NCI-H1930 (cell line): ENCODE results near the gene PPP6R3.

Experiments
- DNase-seq, 2 experiments: peaks; one replicate each; lab custom pipeline; 2025; lab: John Stamatoyannopoulos, UW

The PPP6R3 gene

DNA sequence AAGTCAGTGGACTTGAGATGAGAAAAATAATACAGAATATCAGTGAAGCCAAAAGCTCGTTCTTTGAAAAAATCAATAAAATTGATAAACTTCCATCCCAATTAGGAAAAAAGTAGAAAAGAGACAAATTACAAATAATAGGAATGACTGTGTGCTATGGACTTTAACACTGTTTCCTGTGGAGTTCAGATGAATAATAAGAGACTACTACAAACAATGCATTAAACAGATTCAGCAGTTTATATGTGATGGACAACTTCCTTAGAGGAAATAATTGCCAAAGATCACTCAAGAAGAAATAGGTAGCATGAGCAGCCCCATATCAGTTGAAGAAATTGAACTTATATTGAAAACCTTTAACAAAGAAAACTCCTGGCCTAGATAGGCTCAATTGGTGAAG lies 99.7 kb downstream of the PPP6R3 start:
- DNase-seq, result no peak

DNA sequence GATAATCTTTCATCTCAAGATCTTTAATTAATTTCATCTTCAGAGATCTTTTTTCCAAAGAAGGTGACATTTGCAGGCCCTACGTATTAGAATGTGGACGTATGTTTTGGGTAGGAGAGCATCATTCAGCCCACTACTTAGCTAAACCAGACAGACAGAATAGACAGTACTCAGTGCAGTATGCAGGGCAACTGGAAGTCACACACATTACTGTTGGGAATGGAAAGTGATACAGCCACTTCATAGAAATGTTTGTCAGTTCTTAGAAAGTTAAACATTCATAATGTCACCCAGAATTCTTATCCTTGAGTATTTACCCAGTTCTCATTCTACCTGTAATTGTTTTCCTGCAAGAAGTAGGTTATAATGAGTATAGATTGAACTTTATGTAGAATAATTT lies 102.9 kb downstream of the PPP6R3 start:
- DNase-seq, result no peak

DNA sequence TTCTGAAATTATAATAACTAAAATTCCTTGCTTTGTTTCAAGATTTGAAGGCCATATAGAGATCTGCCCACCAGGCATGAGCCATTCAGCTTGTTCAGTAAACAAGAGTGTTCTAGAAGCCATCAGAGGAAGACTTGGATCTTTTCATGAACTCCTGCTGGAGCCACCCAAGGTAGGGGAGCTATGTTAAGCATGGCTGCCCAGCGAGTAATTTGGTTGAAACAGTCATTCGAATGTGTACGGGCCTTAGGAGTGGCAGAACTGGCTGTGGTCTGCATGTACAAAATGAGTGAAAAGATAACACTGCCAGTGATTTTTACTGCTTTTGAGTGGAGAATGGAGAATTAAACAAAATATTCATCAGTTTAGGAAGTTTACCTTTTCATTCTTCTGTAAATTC lies 103.7 kb downstream of the PPP6R3 start:
- no peak for DNase-seq

DNA sequence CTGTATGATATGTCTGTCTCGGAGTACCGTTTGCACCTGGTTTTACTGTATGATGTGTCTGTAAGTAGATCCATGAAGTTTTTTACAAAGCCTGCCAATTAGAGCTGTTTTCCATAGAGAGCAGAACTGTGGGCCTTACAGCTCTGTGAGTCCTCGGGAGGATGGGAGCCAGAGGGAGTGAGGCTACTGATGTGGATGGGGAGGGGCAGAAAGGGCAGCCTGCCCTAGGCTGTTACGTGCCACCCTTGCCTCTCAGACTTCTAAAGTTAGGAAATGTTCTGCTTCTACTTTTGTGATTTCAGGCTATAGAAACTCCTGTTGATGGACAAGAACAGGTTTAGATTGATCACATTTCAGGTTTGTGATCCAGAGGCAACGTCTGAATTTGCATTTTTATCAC lies 105.2 kb downstream of the PPP6R3 start:
- no peak for DNase-seq

DNA sequence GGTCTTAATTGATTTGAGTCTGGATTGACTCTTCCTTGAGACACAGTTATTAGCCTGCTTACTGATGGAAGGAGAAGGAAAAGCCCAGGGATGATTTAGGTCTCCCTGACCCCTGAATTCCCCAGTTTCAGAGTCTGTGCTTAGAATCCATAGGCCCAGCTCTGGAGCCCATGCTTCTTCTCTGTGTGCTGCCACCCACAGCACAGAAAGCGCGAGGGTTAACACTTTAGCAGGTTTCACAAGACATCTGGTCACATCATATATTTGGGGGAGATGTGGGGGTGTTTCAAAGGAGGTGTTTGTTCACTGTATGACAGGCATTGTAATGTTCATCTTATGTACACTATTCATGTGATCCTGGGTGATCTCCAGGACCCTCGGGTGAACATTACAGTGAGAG lies 107.0 kb downstream of the PPP6R3 start:
- no peak for DNase-seq

DNA sequence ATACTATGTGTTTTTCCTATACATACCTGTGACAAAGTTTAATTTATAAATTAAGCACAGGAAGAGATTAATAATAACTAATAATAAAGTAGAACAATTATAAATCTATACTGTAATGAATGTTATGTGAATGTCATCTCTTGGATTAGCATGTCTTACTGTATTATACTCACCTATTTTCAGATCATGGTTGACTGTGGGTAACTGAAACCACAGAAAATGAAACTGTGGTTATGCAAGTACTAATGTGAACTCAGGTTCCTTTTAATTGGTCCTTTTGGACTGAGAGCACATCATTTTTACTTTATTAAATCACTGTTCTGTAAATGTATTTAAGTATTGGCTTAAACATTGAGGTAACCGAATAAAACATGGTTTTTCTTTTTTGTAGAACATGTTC lies 108.8 kb downstream of the PPP6R3 start:
- DNase-seq, result no peak

DNA sequence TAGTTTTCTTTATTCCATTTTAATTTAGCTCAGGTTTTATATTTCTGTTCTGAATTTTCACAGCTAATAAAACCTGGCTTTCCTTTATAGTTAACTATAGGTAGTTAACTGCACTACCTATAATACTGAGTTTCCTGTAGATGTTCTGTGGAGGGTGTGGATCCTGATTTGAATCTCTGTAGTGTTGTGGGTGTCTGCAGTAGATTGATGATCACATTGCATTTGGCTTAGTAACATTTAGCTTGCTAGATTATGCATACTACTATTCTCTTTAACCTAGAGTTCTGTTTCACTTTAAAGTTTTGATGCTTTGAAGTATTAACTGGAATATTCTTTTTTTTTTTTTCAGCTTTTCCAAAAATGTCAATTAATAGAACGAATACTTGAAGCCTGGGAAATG lies 110.1 kb downstream of the PPP6R3 start:
- DNase-seq, result no peak

DNA sequence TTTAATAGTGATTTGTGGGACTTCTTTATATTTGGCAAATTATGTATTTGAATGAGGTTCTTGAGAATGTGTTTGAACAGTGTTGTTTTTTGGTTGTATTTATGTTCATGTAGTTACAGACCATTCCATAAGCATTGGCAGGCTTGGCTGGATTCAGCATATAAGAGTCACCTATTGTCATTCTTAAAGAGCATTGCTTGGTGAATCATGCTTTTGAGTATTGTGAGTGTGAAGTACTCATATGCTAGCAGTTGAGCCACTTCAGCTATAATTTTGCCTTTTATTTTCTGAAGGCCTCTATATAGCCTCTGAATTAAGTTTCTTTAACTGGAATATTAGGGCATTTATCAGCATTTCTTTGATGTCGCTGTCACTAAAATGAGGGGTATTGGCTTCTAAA lies 113.8 kb downstream of the PPP6R3 start:
- DNase-seq, result no peak

DNA sequence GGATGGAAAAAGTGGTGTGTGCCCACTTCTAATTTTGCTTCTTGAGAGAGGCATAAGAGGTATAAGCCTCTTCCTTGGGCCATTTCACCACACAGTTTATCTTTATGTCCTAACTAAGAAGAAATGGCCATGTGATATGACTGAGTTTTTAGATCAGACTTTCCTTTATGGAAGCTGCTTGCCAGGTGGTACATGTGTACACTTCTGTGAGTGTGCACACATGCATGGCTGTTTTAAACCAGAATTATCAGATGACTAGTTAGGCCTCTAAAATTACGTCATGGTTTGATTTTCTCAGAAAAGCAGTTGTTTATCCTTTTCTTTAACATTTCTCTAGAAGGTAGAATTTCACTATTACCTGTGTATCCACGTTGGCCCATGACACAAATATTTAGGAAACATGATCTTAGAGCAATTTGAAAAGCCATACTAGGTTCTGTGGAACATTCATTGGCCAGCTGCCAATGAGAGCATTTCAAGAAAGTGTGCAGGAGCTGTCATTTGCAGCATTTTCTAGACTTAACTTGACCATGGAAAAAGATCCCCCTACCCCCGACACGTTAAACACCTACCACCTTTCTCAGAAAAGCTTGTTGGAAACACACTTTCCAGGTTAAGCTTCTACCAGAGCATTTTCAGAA lies 114.6 kb downstream of the PPP6R3 start:
- DNase-seq, result no peak

DNA sequence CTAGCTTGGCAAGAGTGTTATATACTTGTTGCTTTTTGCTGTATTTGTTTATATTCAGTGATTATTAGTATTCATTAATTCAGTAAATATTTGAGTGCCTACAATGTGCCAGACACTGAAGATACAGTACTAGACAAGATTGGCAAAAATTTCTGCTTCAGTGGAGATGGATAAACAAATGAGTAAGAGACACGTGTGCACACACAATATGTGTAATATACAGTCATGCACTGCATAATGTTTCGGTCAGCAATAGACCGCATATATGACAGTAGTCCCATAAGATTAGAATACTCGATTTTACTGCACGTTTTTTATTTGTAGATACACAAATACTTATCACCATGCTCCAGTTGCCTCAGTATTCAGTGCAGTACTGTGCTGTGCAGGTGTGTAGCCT lies 118.9 kb downstream of the PPP6R3 start:
- DNase-seq, result no peak

DNA sequence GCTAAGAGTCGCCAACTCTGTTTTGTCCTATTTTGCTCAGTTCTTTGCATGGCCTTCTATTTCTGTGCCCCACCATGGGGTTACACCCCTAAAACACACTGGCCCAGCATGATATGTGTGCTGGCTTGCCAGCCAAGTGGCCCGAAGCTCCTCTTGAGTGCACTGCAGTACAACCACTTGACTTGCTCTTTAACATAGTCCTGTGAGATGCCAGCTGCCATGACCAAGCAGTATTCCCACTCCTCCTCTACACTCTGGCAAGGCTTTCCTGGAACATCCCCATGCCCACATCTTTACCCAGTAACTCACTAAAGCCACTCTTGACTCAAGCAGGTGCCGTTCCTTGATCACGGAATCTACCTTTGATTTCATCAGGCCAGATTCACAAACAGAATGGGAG lies 120.9 kb downstream of the PPP6R3 start:
- DNase-seq, result no peak

DNA sequence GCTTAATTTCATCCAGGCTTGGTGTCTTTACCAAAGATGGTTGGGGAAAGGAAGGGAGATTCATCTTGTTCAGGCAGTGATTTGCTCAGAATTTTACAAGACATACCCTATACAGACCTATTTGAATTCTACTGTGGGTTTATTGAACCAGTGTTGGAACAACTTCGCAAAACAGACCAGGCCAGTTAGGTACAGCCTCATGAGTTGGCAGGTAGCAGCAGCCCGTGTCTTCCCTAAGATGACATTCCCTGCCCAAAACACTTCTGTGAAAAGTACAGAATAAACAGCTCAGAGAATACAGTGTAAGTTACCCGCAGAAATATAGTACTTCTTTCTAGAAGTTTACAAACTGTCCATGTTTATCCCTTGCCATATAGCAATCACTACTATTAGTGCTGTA lies 121.3 kb downstream of the PPP6R3 start:
- DNase-seq, result no peak

DNA sequence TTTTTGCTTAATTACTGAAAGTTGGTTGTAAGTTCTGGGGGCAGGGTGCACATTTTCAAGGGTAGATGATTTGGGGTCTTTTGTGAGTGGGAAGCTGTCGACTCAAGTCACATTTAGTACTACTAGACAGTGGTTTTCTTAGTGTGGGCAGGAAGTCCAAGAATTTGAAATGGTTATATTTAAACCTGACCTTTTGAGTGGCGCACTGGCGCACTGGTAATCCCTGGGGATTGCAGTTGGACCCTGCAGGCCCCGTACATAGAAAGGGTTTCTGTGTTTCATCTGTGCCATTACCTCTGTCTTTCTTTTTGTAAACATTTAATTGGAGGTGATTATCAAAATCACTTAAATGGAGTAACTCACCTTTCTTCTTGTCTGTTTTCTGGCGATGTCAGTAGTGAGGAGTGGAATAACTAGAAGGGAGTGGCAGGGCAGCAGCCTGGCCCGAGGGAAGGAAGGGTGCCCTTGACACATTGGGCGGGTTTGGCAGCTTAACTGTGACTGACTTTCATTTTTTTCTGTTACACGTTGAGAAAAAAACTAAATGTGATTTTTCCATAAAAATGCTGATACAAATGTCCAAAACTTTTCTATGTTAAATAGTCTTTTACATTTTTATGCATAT lies 122.0 kb downstream of the PPP6R3 start:
- no peak for DNase-seq

DNA sequence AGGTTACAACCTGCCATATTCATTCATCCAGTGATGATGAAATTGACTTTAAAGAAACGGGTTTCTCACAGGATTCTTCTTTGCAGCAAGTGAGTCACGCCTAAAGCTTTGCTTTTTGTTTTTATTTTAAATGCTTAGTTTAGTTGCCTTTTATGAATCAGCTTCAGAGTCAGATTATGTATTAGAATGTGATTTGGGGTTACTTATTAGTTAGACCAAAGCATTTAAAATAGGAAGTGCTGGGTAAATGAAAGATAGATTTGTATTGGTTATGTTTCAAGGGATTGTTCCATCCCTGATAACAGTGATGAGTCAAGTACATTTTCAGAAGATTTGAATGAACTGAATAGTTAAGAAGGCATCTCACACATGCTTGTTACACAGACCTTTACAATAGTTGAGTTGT lies 122.5 kb downstream of the PPP6R3 start:
- DNase-seq, result no peak

DNA sequence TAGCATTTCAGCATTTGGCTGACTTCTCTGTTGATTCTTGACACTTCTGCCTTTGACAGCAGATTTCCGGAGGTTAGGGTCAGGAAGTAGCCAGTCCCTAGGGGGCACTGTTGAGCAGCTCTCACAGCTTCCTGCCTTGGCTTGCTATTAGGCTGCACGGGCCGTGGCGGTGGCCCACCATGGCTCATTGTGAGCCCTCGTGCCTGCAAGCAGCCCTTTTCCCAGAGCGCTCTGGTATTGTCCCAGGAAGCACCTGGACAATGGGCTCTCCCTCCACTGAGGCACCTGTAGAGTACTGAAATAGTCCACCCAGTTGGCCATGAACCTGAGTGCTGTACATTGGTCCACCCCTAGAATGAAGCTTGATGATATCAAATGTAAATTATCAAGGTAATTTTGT lies 123.5 kb downstream of the PPP6R3 start:
- DNase-seq, result peak in 1 of 2 experiments; percentile 11

DNA sequence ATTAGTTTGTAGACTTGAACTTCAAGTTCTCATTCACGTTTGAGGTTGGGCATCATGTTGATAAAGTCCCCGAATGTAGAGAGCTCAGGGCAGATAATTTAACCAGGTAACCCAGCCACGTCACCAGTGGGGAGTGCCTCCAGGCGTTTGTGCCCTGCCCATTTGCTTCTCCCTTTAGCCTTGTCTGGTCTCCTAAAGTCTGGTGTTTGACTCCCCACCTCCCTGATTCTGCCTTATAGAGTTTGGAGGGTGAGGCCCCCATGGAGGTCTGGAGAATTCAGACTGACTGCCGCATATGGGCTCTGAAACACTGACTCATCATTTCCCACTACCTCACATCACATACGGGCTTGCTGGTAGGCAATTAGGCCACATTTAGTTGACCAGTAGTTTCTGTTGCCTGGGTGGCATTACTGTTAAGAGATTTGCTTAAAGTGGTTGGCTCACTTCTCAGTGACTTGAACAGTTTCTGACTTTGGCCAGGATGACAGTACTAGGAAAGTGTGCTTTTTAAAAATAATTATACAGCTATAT lies 124.5 kb downstream of the PPP6R3 start:
- no peak for DNase-seq

DNA sequence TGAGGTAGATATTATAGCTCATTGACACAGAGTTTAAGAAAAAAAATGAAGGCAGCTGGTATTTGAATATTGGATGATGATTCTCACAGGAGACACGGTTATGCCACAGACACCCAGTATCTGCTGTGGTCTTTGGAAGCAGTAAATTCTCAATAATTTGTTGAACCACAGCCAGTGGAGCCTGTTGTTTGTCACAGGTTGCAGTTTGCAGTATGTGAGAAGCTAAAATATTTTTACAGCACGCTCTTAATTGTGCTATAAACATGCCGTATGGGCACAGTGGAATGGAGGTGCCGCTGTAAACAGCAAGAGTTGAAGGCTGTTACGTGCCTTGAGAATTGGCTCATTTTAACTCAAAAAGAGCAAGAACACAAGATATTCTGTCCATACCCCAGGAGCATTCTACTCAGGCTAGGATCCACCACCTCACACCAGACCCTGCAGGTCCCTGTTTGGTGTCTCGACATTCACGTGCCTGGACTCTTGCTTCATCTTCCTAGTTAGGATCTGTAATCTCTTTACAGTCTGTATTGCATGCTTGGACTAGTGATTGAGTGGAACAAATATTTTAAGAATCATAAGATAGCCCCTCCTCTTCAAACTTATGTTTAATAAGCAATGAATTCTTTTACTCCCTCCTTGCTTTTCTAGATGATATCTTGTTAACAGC lies 129.1 kb downstream of the PPP6R3 start:
- DNase-seq, result no peak

DNA sequence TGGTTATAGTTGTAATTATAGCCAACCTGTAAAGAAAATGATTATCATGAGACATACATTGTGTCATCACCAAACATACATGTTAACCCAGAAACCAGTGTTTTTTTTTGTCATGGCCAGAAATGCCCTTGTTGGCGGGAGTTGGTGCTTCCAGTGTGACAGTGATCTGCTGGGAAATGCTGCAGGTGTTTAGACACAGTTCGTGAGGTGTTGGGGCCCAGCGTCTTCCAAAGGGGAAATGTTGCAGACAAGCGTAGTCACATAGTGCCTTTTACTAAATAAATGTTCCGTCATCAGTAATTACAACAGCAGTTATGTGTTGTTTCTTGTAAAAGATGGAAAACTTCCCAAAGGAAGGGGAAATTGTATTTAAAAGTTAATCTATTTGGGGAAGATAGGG lies 131.2 kb downstream of the PPP6R3 start:
- DNase-seq, result no peak

DNA sequence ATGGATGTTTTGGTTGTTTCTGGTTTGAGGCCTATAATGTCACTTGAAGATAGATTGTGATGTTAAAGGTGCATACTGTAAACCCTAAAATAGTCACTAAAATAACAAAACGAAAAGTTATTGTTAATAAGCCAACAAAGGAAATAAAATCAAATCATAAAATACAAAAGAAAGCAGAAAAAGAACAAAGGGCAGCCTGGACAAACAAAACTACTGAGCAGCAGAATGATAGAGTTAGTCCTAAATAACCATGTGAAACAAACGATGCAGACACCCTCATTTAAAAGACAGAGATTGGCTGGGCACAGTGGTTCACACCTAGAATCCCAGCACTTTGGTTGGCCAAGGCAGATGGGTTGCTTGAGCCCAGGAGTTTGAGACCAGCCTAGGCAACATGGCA lies 132.9 kb downstream of the PPP6R3 start:
- DNase-seq, result no peak

DNA sequence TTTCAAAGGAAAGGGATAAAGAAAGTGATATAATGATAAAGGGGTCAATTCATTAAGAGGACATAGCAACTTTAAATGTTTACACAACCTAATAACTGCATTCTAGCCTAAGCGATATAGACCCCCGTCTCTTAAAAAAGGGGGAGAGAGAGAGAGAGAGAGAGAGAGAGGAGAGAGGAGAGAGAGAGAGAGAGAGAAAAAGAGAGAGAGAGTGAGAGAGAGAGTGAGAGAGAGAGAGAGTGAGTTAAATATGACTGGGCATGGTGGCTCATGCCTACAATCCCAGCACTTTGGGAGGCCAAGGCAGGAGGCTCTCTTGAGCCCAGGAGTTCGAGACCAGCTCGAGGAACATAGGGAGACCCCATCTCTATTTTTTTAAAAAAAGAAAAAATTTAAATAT lies 133.6 kb downstream of the PPP6R3 start:
- no peak for DNase-seq

DNA sequence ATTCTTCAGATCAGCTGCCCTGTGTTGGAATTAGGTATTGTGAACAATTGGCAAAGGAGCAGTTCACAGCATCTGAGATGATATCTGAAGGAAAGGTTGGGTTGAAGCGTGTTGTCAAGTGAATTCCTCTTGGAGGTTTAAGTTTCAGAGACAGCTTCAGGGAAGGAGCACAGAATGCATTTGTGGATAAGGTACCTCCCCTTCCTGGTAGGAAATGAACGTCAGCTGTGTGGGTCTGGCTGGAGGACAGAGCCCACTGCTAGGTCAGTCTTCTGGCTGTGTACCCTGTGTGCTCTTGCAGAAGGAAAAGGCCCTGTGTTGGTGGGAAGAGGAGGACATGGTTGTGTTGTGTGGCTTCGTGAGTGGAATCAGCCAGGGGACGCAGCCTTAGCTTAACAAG lies 135.7 kb downstream of the PPP6R3 start:
- DNase-seq, result no peak

DNA sequence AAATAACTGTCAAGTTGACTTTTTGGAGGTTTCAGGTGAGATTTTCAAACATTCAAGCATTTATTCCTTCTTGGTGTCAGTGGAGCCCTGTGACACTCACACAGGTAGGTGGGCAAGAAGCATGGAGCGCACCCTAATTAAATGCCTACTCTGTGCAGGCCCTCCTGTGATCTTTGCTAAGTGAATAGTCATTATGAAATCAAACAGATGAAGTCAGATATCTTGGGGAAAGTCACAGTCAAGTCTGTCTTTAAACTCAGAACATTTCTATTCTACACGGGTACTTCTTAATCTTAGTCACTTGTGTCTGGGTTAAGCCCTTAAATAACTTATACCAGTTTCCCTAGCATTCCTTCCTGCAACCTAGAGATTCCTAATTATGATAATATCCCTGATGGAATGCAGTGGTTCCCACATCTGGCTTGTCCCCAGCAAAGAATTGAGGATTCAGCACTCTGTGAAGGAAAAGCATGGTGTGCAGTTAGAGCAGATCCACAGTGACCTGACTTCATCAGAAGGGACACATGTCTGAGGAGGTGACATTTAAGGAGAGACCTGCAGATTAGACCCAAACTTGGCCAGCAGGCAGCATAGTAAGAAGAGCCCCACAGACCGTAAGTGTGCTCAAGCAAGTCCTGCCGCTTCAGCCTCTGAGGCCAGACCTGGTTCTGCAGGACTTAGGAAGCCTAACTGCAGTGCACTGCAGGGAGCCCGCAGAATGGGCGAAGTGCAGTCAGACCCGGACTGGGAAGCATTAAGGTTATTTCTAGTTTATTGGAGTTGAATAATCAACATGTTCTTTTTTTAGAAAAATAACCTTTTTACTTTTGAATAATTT lies 138.5 kb downstream of the PPP6R3 start:
- no peak for DNase-seq

DNA sequence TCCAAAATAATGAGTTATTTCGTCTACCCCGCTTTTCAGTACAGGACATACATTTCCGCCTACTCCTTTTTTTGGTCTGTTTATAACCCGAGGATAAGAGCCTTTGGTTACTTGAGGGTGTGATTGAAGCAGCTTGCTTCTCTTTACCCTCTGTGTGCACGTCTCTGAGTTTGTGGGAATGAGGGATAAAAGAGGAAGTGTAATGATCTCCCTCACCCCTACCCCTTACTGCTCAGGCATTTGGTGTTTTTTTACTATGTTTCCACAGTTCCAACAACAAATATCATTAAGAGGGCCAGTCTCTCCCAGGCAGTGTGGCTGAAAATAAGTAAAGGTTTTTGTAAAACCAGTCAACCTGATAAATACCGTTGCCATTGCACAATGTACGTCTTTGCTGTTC lies 140.6 kb downstream of the PPP6R3 start:
- no peak for DNase-seq
